Measurements from ENCODE around the gene TADA1. TPM values are rescaled to one million over a fixed set of nuclear protein-coding genes. Genes with fewer than 3 reads are reported as not detected.
"Not testable (repeated sequence)": the region's sequence is repeated elsewhere in the genome, so short reads cannot be mapped to it uniquely, and the experiment has no call there.

The TADA1 gene
- polyA plus RNA-seq, 1 of the 3 experiments (the other 2 are of a cell fraction), result 9.3 TPM

DNA sequence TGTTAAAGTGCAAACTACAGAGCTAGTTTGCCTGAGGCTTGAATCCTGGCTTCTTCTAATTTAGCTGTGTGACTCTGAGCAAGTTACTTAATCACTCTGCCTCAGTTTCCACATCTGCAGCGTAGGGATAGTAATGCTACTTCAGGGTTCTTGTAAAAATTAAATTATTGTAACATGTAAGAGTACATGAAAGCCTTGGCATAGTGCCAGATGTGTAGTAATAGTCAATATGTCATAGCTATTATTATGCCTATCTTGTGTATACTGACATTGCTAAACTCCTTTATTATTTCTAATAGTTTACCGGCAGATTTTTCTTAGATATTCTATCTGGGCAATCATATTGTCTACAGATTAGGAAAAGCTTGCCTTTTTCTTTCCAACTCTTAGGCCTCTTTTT is 6.8 kb upstream of the TADA1 start:
- Histone ChIP-seq H3K4me2 (no peak overlapping the region), H3K27me3 (ENCODE audit: insufficient read depth) (peaks cover 8% of the 10 kb centered on the region; the same call in 1 of the 2 replicates), H4K20me1 (ENCODE audit: insufficient read depth) (no peaks in the 10 kb centered on the region), H3K4me3 (ENCODE audit: low read depth in 2 of 2, low read length in 1 of 2) (no peak overlapping the region), H3K79me2 (ENCODE audit: insufficient read depth) (no peaks in the 10 kb centered on the region), H3K9me3 (no peaks in the 10 kb centered on the region), H3K36me3 (replicated peaks in 1 of 2; ENCODE audit: control insufficient read depth in 1 of 2, insufficient read depth in 2 of 2, low read length in 1 of 2) (no peaks in the 10 kb centered on the region), H2AFZ (ENCODE audit: low read depth) (no peak overlapping the region), H3K9me2 (no peaks in the 10 kb centered on the region), H3K4me1 (ENCODE audit: control insufficient read depth in 1 of 2, insufficient read depth in 2 of 2, low read depth in 1 of 2, low read length in 1 of 2) (no peaks in the 10 kb centered on the region; a peak in 1 of 4 replicates), H3K27ac (ENCODE audit: low read depth in 2 of 2, low read length in 1 of 2) (no peak overlapping the region), H3F3A (replicated peaks; ENCODE audit: insufficient read depth) (no peaks in the 10 kb centered on the region), H3K9ac (no peak overlapping the region)
- no peak for DNase-seq
- CTCF ChIA-PET, result interaction anchor here (0.9 to 1.7 kb wide), 5 partner anchors 17 to 652 kb away, joined by 3 to 6 read pairs (median 4); no protein-coding TSS in a partner anchor
- POLR2A ChIA-PET, result no interaction called here
- 26% methylated on average over 2 of the region's 2 CpGs for WGBS (ENCODE audit: low lambda C conversion rate)
- TF ChIP-seq, protein P1, sequence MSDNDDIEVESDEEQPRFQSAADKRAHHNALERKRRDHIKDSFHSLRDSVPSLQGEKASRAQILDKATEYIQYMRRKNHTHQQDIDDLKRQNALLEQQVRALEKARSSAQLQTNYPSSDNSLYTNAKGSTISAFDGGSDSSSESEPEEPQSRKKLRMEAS (IDR thresholded peaks at IDR 0.05; ENCODE audit: low read depth), result no peak
- TF ChIP-seq TAF1 (IDR thresholded peaks at IDR 0.05; ENCODE audit: borderline replicate concordance, low read depth, low read length), result no peak
- TF ChIP-seq EZH2phosphoT487 (IDR thresholded peaks at IDR 0.05; ENCODE audit: borderline replicate concordance, low read depth), result no peak
- TF ChIP-seq NFIC (IDR thresholded peaks at IDR 0.05; ENCODE audit: borderline replicate concordance), result no peak
- TF ChIP-seq, protein P2, sequence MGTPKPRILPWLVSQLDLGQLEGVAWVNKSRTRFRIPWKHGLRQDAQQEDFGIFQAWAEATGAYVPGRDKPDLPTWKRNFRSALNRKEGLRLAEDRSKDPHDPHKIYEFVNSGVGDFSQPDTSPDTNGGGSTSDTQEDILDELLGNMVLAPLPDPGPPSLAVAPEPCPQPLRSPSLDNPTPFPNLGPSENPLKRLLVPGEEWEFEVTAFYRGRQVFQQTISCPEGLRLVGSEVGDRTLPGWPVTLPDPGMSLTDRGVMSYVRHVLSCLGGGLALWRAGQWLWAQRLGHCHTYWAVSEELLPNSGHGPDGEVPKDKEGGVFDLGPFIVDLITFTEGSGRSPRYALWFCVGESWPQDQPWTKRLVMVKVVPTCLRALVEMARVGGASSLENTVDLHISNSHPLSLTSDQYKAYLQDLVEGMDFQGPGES (IDR thresholded peaks at IDR 0.05; ENCODE audit: low read depth, low read length), result no peak
- TF ChIP-seq RAD21 (IDR thresholded peaks at IDR 0.05; ENCODE audit: low read length), result no peak
- TF ChIP-seq FOSL2 (IDR thresholded peaks at IDR 0.05; ENCODE audit: borderline replicate concordance, low read depth), result no peak
- TF ChIP-seq FOXJ3 (CRISPR knock-in tag; IDR thresholded peaks at IDR 0.05), result no peak
- TF ChIP-seq, protein P3, sequence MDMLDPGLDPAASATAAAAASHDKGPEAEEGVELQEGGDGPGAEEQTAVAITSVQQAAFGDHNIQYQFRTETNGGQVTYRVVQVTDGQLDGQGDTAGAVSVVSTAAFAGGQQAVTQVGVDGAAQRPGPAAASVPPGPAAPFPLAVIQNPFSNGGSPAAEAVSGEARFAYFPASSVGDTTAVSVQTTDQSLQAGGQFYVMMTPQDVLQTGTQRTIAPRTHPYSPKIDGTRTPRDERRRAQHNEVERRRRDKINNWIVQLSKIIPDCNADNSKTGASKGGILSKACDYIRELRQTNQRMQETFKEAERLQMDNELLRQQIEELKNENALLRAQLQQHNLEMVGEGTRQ (IDR thresholded peaks at IDR 0.05; ENCODE audit: borderline replicate concordance, low read depth, low read length), result no peak
- TF ChIP-seq CHD2 (IDR thresholded peaks at IDR 0.05; ENCODE audit: low read length, partially characterized antibody), result no peak
- TF ChIP-seq SMC3 (IDR thresholded peaks at IDR 0.05; ENCODE audit: low read depth, low read length), result no peak
- TF ChIP-seq, protein P4, sequence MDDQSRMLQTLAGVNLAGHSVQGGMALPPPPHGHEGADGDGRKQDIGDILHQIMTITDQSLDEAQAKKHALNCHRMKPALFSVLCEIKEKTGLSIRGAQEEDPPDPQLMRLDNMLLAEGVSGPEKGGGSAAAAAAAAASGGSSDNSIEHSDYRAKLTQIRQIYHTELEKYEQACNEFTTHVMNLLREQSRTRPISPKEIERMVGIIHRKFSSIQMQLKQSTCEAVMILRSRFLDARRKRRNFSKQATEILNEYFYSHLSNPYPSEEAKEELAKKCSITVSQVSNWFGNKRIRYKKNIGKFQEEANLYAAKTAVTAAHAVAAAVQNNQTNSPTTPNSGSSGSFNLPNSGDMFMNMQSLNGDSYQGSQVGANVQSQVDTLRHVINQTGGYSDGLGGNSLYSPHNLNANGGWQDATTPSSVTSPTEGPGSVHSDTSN (IDR thresholded peaks at IDR 0.05), result no peak
- no peak for TF ChIP-seq EP300 (IDR thresholded peaks at IDR 0.05; ENCODE audit: borderline replicate concordance in 1 of 2, low read depth in 1 of 2, low read length in 1 of 2)
- TF ChIP-seq, protein P5, sequence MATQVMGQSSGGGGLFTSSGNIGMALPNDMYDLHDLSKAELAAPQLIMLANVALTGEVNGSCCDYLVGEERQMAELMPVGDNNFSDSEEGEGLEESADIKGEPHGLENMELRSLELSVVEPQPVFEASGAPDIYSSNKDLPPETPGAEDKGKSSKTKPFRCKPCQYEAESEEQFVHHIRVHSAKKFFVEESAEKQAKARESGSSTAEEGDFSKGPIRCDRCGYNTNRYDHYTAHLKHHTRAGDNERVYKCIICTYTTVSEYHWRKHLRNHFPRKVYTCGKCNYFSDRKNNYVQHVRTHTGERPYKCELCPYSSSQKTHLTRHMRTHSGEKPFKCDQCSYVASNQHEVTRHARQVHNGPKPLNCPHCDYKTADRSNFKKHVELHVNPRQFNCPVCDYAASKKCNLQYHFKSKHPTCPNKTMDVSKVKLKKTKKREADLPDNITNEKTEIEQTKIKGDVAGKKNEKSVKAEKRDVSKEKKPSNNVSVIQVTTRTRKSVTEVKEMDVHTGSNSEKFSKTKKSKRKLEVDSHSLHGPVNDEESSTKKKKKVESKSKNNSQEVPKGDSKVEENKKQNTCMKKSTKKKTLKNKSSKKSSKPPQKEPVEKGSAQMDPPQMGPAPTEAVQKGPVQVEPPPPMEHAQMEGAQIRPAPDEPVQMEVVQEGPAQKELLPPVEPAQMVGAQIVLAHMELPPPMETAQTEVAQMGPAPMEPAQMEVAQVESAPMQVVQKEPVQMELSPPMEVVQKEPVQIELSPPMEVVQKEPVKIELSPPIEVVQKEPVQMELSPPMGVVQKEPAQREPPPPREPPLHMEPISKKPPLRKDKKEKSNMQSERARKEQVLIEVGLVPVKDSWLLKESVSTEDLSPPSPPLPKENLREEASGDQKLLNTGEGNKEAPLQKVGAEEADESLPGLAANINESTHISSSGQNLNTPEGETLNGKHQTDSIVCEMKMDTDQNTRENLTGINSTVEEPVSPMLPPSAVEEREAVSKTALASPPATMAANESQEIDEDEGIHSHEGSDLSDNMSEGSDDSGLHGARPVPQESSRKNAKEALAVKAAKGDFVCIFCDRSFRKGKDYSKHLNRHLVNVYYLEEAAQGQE (IDR thresholded peaks at IDR 0.05; ENCODE audit: low read depth, low read length), result no peak
- no peak for TF ChIP-seq MXI1 (IDR thresholded peaks at IDR 0.05; ENCODE audit: low read depth, low read length)
- no peak for TF ChIP-seq ELF1 (IDR thresholded peaks at IDR 0.05)

DNA sequence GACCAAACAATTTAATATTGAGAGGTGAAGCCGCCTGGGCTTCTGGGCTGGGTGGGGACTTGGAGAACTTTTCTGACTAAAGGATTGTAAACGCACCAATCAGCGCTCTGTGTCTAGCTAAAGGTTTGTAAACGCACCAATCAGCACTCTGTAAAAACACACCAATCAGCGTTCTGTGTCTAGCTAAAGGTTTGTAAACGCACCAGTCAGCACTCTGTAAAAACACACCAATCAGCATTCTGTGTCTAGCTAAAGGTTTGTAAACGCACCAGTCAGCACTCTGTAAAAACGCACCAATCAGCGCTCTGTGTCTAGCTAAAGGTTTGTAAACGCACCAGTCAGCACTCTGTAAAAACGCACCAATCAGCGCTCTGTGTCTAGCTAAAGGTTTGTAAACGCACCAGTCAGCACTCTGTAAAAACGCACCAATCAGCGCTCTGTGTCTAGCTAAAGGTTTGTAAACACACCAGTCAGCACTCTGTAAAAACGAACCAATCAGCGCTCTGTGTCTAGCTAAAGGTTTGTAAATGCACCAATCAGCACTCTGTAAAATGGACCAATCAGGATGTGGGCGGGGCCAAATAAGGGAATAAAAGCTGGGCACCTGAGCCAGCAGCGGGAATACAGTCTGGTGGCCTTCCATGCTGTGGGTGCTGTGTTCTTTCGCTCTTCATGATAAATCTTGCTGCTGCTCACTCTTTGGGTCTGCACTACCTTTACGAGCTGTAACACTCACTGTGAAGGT is 2.3 kb upstream of the TADA1 start:
- H3K4me2 ChIP-seq; DNase-seq; H3K9me2 ChIP-seq; H3K9ac ChIP-seq; H2AFZ ChIP-seq (ENCODE audit: low read depth); H3K27me3 ChIP-seq (ENCODE audit: insufficient read depth); H3K9me3 ChIP-seq; POLR2A ChIA-PET; H3K4me3 ChIP-seq (ENCODE audit: low read depth in 2 of 2, low read length in 1 of 2); H3K36me3 ChIP-seq (replicated peaks in 1 of 2; ENCODE audit: control insufficient read depth in 1 of 2, insufficient read depth in 2 of 2, low read length in 1 of 2); H3K4me1 ChIP-seq (ENCODE audit: control insufficient read depth in 1 of 2, insufficient read depth in 2 of 2, low read depth in 1 of 2, low read length in 1 of 2); H4K20me1 ChIP-seq (ENCODE audit: insufficient read depth); H3F3A ChIP-seq (replicated peaks; ENCODE audit: insufficient read depth); H3K27ac ChIP-seq (ENCODE audit: low read depth in 2 of 2, low read length in 1 of 2): not testable (repeated sequence)
- WGBS (ENCODE audit: low lambda C conversion rate), result 89% methylated on average over 21 of the region's 21 CpGs
- H3K79me2 ChIP-seq (ENCODE audit: insufficient read depth), result peaks cover 22% of the 10 kb centered on the region
- CTCF ChIA-PET, result interaction anchor here (1.7 to 2.5 kb wide), 2 partner anchors 32 to 181 kb away, joined by 6 to 8 read pairs; no protein-coding TSS in a partner anchor

All from SK-N-SH (cell line).